LNCaP clone FGC (cell line): ENCODE measurements around the gene TNS3.
A peak's percentile ranks its signal among the peaks of the same experiment; 100 is the strongest.

Source experiments
- DNase-seq: peaks from one replicate; pipeline ENCODE4 v3.0.0-alpha.2; 2011; ENCODE audit warnings: low read depth
- H3K4me3 ChIP-seq: 2 replicates; pipeline ENCODE4 v1.5.1; 2011; ENCODE audit warnings: mild to moderate bottlenecking, low read depth, low read length, control low read depth
- TF ChIP-seq, protein P1 (sequence below): IDR thresholded peaks from 2 replicates; pipeline ENCODE4 v1.5.1; 2012; ENCODE audit warnings: mild to moderate bottlenecking; ENCODE audit not compliant: control insufficient read depth, insufficient read depth; ENCODE audit errors: extremely low read depth

The TNS3 gene

DNA sequence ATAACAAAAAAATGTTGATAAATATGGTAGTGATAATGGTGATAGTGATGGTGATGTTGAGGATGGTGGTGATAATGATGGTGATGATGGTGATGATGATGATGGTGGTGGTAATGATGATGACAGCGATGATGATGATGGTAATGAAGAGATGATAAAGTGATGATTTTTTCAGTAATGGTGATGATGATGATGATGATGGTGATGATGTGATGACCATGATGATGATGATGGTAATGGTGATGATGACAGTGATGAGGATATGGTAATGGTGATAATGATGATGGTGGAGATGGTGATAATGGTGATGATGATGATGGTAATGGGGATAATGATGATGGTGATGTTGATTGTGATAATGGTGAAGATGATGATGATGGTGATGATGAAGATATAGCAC lies 321.6 kb downstream of the TNS3 start:
- no peak overlapping the region for H3K4me3 ChIP-seq
- TF ChIP-seq, protein P1, sequence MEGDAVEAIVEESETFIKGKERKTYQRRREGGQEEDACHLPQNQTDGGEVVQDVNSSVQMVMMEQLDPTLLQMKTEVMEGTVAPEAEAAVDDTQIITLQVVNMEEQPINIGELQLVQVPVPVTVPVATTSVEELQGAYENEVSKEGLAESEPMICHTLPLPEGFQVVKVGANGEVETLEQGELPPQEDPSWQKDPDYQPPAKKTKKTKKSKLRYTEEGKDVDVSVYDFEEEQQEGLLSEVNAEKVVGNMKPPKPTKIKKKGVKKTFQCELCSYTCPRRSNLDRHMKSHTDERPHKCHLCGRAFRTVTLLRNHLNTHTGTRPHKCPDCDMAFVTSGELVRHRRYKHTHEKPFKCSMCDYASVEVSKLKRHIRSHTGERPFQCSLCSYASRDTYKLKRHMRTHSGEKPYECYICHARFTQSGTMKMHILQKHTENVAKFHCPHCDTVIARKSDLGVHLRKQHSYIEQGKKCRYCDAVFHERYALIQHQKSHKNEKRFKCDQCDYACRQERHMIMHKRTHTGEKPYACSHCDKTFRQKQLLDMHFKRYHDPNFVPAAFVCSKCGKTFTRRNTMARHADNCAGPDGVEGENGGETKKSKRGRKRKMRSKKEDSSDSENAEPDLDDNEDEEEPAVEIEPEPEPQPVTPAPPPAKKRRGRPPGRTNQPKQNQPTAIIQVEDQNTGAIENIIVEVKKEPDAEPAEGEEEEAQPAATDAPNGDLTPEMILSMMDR, result no peak
- no peak for DNase-seq

DNA sequence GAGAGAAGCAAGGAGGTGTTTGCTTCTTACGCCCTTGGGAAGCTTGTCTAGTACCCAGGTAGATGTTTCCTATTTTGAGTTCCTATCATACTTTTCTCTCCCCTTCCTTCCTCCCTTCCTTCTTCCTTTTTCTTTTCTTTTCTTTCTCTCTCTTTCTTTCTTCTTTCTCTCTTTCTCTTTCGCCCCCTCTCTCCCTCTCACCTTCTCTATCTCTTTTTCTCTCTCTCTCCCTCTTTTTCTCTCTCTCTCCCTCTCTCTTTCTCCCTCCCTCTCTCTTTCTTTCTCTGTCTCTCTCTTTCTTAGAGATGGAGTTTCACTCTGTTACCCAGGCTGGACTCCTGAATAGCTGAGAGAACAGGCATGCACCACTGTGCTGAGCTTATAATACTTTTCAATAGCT lies 322.2 kb downstream of the TNS3 start:
- DNase-seq, result no peak
- TF ChIP-seq, protein P1, result no peak
- no peak overlapping the region for H3K4me3 ChIP-seq

DNA sequence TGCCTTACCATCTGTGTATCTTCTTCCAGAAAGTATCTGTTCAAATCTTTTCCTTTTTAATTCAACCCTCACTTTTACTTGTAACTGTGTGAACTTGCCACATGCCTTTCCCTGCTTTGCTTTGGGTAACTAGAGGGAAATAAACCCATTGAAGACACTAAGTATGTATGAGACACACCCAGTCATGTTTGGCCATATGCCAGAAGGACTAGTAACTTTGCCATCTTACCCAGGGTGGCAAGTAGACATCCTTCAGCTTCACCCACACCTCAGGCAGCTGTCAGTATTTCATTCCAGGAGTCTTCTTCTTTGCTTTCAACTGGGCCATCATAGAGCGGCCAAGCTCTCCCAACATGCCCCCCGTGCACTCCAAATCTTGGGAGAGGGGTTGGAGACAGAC lies 323.1 kb downstream of the TNS3 start:
- no peak overlapping the region for H3K4me3 ChIP-seq
- TF ChIP-seq, protein P1, result no peak
- no peak for DNase-seq

DNA sequence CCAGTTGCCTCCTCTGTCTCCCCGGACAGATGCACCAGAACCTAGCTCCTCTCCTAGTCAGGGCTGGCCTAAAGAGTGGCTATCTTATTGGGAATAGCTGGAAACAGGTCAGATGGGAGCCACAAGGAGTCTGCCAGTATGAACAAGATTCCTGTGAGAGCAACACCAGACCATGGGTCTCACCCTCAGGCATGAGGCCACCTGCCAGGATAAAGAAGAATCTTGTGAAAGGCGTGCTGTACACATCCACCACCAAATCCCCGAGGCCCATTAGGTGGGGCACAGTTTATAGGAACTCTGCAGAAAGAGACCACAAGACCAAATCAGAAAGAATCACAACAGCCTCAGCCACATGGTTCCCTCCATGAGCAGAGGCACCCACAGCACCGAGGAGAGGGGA lies 325.9 kb downstream of the TNS3 start:
- TF ChIP-seq, protein P1, result no peak
- H3K4me3 ChIP-seq, result no peak overlapping the region
- no peak for DNase-seq

DNA sequence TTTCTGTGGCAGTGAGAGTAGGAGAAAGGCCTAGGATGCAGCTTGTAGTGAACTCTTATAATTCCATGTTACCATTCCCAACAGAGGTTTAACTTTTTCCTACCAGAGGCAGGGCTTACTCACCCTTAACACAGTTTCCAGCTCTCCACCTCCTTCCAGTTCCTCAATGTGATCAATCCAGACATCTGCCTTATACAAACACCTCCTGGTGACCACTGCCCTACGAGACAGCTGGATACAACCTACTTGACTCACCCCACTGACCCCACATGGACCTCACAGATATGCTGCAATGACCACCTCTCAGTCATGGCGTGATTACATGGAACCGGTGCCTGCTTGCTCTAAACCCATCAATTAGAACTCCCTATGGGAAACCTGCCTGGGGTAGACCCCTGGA lies 326.5 kb downstream of the TNS3 start:
- TF ChIP-seq, protein P1, result no peak
- no peak for DNase-seq
- no peak overlapping the region for H3K4me3 ChIP-seq

DNA sequence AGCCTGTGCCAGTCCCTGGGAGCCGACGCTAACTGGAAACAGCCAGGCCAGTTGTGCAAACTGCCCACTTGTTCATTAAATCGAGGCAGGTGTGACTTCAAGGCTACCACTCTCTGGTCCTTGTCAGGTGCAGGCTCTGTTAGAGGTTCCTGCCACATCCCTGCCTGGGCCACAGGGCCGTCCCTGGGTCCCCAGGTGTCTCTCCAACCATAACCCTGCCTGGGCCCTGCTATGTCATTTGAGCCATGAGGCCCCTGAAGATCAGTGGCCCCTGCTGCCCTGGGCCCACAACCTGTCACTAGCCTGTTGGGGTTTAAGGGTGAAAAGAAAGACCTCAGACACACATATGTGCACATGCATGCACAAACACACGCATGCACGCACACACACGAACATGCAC lies 326.9 kb downstream of the TNS3 start:
- no peak for DNase-seq
- TF ChIP-seq, protein P1, result no peak
- no peak overlapping the region for H3K4me3 ChIP-seq

DNA sequence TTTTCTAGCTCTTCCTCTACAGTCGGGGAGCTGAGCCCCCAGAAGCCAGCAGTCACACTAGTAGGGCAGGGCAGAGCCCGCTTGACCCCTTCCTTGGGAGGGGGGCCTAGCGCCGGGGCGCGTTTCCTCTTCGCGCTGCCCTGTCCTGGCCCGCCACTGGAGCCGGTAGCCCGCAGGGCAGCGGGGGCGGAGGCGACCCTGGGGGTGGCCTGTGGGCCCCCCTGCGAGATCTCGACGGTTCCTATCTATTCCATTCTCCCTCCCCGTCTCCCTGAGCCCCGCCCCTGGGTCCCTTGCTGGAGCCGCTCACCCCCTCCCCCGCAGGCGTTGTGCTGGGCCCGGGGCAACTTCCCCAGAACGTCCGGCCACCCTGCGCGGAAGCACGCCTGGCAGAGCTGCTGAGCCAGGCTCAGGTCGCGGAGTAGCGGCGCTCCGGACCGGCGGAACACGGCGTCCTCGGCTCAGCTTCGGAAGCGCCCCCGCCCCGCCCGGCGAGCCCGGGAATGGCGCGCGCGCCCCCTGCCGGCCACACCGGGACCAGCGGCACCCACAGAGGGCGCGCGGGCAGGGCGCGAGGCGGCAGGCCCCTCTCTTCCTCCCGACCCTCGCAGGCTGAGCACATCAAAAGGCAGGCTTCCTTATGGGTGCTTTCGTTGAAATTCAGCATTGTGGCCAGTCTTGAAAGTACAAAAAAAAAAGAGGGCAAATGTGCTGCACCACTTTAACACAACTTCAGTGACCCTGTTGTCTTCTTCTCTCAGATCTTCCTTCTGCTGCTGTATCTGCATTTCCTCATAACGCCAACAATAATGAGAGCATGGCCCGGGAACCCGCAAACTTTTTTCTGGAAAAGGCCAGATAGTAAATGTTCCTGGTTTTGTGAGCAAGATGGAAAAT lies 327.6 kb downstream of the TNS3 start:
- H3K4me3 ChIP-seq, result peak overlapping the region; percentile 44

More for the DNA sequence above, 327.6 kb downstream of the TNS3 start:
- TF ChIP-seq, protein P1, result peak; percentile 96
- peak; percentile 33 for DNase-seq
